ENCODE measurements around the gene COL2A1.

DNA sequence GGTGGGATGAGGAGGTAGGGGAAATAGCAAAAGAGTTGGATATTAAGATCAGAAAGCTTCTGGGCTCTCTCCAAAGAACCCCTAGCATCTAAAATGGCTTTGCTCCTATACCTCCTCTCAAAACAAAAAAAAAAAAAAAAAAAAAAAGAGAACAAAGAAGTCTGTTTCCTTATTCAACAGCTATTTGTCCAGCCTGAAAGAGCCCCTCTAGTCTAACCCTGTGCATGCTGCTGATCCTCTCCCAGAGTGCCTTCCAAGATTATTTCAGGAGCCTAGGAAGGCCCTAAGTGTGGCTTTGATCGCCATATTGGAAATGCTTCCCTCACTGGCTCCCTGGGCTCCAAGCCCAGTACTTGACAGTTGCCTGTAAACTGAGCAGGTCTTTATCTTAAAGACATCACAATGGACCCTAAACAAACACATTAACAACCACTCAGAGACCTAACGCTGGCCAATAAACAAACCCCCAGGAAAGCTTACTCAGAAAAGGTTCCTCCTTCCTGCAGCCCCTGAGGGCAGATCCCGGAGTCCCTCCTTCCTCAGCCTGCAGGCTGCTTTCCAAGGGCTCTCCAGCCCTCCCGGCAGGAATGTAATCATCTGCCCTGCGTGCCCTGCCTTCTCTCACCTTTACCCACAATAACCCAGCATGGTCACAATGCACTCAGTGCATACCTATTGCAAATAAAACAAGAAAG is 17.4 kb upstream of the COL2A1 start:
- no peak for TF ChIP-seq POLR2AphosphoS5 (IDR thresholded peaks at IDR 0.05; ENCODE audit: borderline replicate concordance, low read depth, low read length)
- TF ChIP-seq EZH2 (IDR thresholded peaks at IDR 0.05): no peak
- no peak for TF ChIP-seq FOXP2 (optimal IDR thresholded peaks at IDR 0.05; ENCODE audit: control extremely low read depth, extremely low read length, insufficient read depth)

Measured in SK-N-MC (cell line).